Raji (cell line): Measurements from ENCODE around the gene BCL6B.

ENCODE experiments used
- POLR2A ChIP-seq: IDR thresholded peaks from 2 replicates; pipeline ENCODE4 v1.6.1; 2011; ENCODE audit warnings: low read depth, low read length, control low read depth; ENCODE audit not compliant: insufficient read depth

BCL6B gene

GRCh38 chr17:7070712-7071111 lies 47.9 kb downstream of the BCL6B start:
- no peak for TF ChIP-seq POLR2A

- TF ChIP-seq POLR2A: no peak
Measured at GRCh38 chr17:7072406-7072805, 49.6 kb downstream of the BCL6B start.

GRCh38 chr17:7074931-7075330 lies 52.1 kb downstream of the BCL6B start:
- TF ChIP-seq POLR2A: no peak

GRCh38 chr17:7077911-7078546 lies 55.2 kb downstream of the BCL6B start:
- TF ChIP-seq POLR2A: no peak

GRCh38 chr17:7078711-7079110 lies 55.9 kb downstream of the BCL6B start:
- TF ChIP-seq POLR2A: no peak
